GM18499 (cell line): ENCODE data around the gene IGFN1.

Experiments
- ATAC-seq: cut with Tn5 transposase; IDR thresholded peaks from one replicate; pipeline ENCODE4 v1.9.1; 2021; ENCODE audit warnings: moderate number of reproducible peaks; ENCODE audit not compliant: insufficient read depth, unreplicated experiment

Gene IGFN1

GRCh38 chr1:201183753-201184152 lies 6.9 kb upstream of the IGFN1 start:
- no peak for ATAC-seq

- no peak for ATAC-seq
These were observed 6.1 kb upstream of the IGFN1 start for GRCh38 chr1:201184307-201185122.

- no peak for ATAC-seq
These were observed 5.5 kb upstream of the IGFN1 start for GRCh38 chr1:201185123-201185453.

- no peak for ATAC-seq
These were observed 5.0 kb upstream of the IGFN1 start for GRCh38 chr1:201185527-201186128.

GRCh38 chr1:201186192-201186591 lies 4.4 kb upstream of the IGFN1 start:
- ATAC-seq, result no peak

GRCh38 chr1:201189085-201189484 lies 1.5 kb upstream of the IGFN1 start:
- no peak for ATAC-seq

GRCh38 chr1:201190005-201190404 lies 619 bp upstream of the IGFN1 start:
- ATAC-seq, result no peak

GRCh38 chr1:201191653-201192260 lies 1.1 kb downstream of the IGFN1 start:
- ATAC-seq, result no peak

- ATAC-seq, result no peak
These were observed 1.7 kb downstream of the IGFN1 start for GRCh38 chr1:201192261-201192788.

- ATAC-seq, result no peak
These were observed 3.4 kb downstream of the IGFN1 start for GRCh38 chr1:201194046-201194445.

- ATAC-seq, result no peak
These were observed 8.0 kb downstream of the IGFN1 start for GRCh38 chr1:201198598-201198997.

- ATAC-seq, result no peak
These were observed 14.4 kb downstream of the IGFN1 start for GRCh38 chr1:201205036-201205435.

GRCh38 chr1:201206176-201206575 lies 15.6 kb downstream of the IGFN1 start:
- ATAC-seq, result no peak

- ATAC-seq, result no peak
These were observed 16.4 kb downstream of the IGFN1 start for GRCh38 chr1:201207046-201207445.

GRCh38 chr1:201208236-201208635 lies 17.6 kb downstream of the IGFN1 start:
- ATAC-seq, result no peak

- ATAC-seq, result no peak
These were observed 21.4 kb downstream of the IGFN1 start for GRCh38 chr1:201212056-201212455.

GRCh38 chr1:201212461-201213055 lies 21.9 kb downstream of the IGFN1 start:
- no peak for ATAC-seq

- ATAC-seq, result no peak
These were observed 22.6 kb downstream of the IGFN1 start for GRCh38 chr1:201213106-201213770.

- no peak for ATAC-seq
These were observed 23.3 kb downstream of the IGFN1 start for GRCh38 chr1:201213926-201214325.

GRCh38 chr1:201214461-201214860 lies 23.8 kb downstream of the IGFN1 start:
- no peak for ATAC-seq
